RWPE1 (cell line): Measurements from ENCODE around the gene NTN1.

Source experiments
- CTCF ChIA-PET: fragments of 350-600 bp; sonication (Branson Sonifier 250); formaldehyde crosslinking; extraction: SDS; loops from one replicate; lab custom pipeline; 2021; lab: Yijun Ruan, JAX
- POLR2A ChIA-PET: fragments of 400-600 bp; formaldehyde crosslinking; extraction: SDS; loops from one replicate; lab custom pipeline; 2020; ENCODE audit warnings: antibody characterized with exemption; ENCODE audit not compliant: low non-redundant PET; lab: Yijun Ruan, JAX
- DNase-seq: peaks from one replicate; pipeline ENCODE4 v3.0.0; 2012; ENCODE audit warnings: low spot score
- H3K27ac ChIP-seq: fragments of 450-650 bp; 2 replicates; pipeline ENCODE4 v1.5.1; 2017
- TF ChIP-seq, protein P1 (sequence below): fragments of 450-650 bp; conservative IDR thresholded peaks from 2 replicates; pipeline ENCODE4 v1.5.1; 2017; ENCODE audit warnings: low read depth, mild to moderate bottlenecking

The NTN1 gene

DNA sequence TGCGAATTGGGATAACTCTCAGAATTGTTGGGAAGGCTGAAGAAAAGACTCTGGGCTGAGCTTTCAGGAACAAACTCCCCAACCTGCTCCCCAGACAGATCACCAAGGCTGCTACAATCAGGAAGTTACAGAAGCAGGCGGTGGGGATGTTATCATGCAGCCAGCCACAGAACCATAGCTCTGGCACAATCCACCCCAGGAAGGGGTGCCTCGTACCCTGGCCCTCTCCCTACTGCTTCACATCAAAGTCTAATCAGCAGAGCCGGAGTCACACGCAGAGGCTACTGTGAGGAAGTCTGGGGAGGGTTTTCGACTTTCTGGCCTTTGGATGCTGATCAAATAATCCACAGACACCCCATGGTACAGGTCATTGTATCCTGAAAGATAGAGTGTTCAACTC lies 86.8 kb downstream of the NTN1 start:
- DNase-seq = no peak
- ChIA-PET POLR2A (no interaction called here), CTCF (interaction anchor here (0.6 kb wide), 1 partner anchor 9 kb away, joined by 3 read pairs; no protein-coding TSS in a partner anchor)
- H3K27ac ChIP-seq = no peak overlapping the region
- TF ChIP-seq, protein P1, sequence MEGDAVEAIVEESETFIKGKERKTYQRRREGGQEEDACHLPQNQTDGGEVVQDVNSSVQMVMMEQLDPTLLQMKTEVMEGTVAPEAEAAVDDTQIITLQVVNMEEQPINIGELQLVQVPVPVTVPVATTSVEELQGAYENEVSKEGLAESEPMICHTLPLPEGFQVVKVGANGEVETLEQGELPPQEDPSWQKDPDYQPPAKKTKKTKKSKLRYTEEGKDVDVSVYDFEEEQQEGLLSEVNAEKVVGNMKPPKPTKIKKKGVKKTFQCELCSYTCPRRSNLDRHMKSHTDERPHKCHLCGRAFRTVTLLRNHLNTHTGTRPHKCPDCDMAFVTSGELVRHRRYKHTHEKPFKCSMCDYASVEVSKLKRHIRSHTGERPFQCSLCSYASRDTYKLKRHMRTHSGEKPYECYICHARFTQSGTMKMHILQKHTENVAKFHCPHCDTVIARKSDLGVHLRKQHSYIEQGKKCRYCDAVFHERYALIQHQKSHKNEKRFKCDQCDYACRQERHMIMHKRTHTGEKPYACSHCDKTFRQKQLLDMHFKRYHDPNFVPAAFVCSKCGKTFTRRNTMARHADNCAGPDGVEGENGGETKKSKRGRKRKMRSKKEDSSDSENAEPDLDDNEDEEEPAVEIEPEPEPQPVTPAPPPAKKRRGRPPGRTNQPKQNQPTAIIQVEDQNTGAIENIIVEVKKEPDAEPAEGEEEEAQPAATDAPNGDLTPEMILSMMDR = no peak

DNA sequence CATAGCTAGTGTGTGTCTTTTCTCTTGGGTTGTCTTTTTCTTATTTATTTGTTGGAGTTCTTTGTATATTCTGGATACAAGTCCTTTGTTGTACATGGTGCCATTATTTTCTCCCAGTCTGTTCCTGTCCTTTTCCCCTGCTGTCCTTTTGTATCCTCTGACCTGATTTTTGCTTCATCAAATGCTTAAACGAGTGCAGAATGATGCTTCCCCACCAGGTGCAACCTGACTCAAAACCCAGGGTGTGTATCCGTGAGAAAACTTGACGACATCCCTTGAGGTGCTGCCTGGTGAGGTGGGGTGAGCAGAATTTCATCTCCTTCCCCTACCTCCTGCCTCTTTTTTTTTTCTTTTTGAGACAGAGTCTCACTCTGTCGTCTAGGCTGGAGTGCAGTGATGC lies 88.6 kb downstream of the NTN1 start:
- DNase-seq = no peak
- TF ChIP-seq, protein P1 = no peak
- CTCF ChIA-PET = interaction anchor here (0.5 to 0.7 kb wide), 2 partner anchors 32 to 490 kb away, joined by 3 to 4 read pairs; no protein-coding TSS in a partner anchor
- H3K27ac ChIP-seq = no peak overlapping the region
- POLR2A ChIA-PET = no interaction called here

DNA sequence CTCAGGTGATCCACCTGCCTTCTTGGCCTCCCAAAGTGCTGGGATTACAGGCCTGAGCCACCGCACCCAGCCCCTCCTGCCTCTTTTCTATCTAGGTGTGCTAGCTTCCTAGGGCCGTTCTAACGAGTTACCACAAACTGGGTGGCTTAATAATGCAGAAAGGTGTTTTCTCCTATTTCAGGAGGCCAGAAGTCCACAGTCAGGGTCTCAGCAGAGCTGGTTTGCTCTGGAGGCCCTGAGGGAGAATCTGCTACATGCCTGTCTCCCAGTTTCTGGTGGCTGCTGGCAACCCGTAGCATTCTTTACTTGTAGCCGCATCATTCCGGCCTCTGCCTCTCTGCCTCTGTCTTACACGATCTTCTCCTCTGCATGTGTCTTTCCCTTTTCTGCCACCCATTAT lies 89.2 kb downstream of the NTN1 start:
- ChIA-PET CTCF (interaction anchor here (0.7 kb wide), 1 partner anchor 32 kb away, joined by 3 read pairs; no protein-coding TSS in a partner anchor), POLR2A (no interaction called here)
- no peak overlapping the region for H3K27ac ChIP-seq
- TF ChIP-seq, protein P1 = no peak
- DNase-seq = no peak

DNA sequence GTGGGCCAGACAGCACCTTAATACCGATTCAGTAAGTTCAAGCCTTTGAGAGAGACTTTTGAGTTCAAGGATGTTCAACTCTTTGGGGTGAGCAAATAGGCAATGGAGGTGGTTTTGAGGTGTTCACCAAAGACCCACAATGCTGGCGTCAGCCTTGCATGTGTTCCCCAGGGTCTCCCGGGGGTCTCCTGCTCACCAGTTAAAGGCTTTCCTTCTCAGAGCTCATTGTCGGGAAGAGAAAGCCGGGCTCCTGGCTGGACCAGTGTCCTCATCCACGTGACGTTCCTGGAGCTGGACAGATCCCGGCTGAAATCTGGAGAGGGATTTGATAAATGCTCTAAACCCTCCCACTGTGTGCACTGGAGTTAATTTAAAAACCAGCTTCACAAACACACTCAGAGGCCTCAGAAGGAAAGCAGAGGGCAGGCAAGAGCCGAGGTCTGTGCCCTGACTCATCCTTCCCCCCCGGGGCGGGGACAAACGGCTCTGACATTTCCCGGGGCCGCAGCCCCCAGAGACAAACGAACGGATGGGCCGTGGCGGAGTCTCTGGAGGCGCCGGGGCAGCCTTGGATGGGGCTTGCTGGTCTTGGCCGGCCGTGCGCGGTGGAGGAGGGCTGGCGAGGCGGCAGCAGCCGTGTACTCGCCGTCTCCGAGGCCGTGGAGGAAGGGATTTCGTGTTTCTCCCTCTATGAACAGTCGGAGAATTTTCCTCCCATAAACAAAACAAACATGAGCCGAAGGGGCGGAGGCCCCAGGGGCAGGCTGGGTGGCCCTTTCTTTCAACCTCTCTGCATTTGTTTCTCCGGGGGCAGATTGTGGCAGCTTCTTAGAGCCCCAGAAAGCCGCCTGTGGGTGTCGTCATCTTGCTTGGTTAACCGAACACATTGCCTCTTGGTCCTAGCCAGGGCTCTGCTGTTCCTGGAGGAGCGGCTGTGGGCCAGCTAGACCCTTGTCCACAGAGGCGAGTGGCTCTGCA lies 94.2 kb downstream of the NTN1 start:
- CTCF ChIA-PET = no interaction called here
- no peak overlapping the region for H3K27ac ChIP-seq
- TF ChIP-seq, protein P1 = no peak
- POLR2A ChIA-PET = interaction anchor here (0.6 kb wide), 1 partner anchor 417 kb away, joined by 3 read pairs; no protein-coding TSS in a partner anchor
- DNase-seq = no peak

DNA sequence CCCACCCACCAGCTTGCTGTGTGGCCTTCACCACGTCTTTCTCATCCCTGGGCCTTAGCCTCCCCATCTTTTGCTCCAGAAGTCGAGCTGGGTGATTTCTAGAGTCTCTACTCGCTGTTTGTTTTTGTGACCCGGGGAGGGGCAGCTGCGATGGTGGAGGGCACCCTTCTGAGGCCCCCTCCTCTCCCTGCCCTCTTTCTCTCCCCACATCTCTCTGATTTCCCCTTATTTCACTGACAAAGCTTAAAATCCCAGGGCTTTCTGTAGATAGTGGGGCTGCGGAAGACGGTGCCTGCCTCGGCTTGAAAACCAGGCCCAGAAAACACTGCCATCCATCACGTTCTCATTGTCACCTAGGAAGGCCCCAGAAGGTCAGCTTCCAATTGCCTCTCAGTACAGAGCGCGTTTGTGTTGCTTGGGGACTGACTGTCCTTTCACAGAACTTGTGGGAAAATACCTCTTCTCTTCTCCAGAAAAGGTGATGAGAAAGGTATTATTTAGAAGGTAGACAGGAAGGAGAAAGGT lies 95.1 kb downstream of the NTN1 start:
- POLR2A ChIA-PET = no interaction called here
- CTCF ChIA-PET = no interaction called here
- DNase-seq = no peak
- H3K27ac ChIP-seq = no peak overlapping the region
- TF ChIP-seq, protein P1 = no peak

DNA sequence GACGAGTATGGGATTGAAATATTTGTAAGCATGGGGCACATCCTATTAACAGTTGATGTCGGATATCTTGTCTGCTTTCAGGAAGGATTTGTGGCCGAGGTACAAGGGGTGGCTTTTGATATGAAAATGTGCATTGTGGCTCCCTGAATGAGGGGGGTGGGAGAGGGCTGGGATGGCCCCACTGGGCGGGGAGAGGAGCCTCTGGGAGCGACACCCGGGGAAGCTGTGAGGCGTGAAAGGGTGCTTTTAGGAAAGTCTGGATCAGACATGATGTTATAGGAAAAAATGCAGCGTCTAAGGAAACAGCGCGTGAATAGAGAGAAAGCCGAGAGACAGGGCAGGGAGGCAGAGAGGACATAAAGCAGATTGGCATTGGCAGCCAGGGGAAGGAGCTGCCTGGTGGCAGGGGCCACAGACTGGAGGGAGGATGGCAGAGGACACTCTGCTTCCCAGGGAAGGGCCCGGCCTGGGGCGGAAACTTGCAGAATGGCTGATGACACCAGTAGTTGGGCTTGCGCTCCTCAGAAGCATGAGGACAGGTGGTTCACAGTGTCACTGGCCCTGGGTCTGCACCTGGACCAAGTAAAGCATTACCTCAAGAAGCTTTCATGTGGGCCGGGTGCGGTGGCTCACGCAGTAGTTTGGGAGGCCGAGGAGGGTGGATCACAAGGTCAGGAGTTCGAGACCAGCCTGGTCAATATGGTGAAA lies 95.7 kb downstream of the NTN1 start:
- no peak for DNase-seq
- no peak overlapping the region for H3K27ac ChIP-seq
- CTCF ChIA-PET = no interaction called here
- POLR2A ChIA-PET = no interaction called here
- TF ChIP-seq, protein P1 = no peak
